ENCODE data around the gene ZNF219. TPM values are rescaled to one million over a fixed set of nuclear protein-coding genes. Genes with fewer than 3 reads are reported as not detected.
A peak's percentile ranks its signal among the peaks of the same experiment; 100 is the strongest.

ZNF219 gene
- total and polyA plus RNA-seq, 2 of the 13 experiments (the other 11 are each of a cell fraction or from before 2014, with no cell fraction given): 34.5 to 36.6 TPM

DNA sequence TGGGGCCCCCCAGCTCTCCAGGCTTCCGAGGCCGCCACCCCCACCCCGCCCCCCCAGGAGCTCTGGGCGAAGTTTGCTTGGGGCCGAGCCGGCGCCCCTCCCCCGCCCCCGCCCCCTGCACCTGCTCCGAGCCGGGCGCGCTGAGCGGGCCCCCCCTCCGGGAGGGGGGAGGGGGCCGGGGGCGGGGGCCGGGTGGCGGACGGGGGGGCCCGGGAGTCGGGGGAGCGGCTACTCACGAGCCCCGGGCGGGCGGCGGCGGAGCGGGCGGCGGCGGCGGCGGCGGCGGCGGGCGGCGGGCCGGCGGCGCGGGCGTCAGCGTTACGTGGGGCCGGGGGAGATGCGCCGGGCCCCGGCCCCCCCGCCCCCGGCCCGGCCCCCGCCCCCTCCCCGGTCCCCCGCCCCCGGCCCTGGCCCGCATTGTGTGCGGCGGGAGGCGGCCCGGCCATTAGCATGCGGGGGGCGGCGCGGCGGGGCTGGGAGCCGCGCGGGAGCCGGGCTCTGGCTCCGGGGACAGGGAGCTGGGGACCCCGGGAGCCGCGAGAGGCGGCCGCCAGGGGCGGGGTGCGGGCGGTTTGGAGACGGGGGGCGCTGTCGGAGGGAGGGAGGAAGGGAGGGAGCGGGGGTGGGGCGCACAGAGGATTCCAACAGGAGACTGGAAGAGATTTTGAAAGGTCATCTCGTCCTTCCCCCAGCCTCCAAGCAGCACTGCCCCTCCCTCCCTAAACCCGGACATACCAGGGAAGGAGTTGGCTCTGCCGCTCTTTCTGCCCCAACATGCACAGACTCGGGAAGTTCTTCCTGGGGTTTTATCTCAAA lies at the start of gene ZNF219 (continued):
- TF ChIP-seq ZMYM3 (CRISPR knock-in tag; IDR thresholded peaks at IDR 0.05): no peak
- TF ChIP-seq IRX3 (CRISPR knock-in tag; IDR thresholded peaks at IDR 0.05; ENCODE audit: borderline replicate concordance, low read depth): no peak; the same call in 1 of the 2 replicates
- peak; percentile 81 for TF ChIP-seq ZNF746 (CRISPR knock-in tag; IDR thresholded peaks at IDR 0.05)
- no peak for TF ChIP-seq PCBP2 (optimal IDR thresholded peaks at IDR 0.05; ENCODE audit: low read depth, low read length, poor library complexity, severe bottlenecking)
- no peak for TF ChIP-seq ZNF558 (CRISPR knock-in tag; IDR thresholded peaks at IDR 0.05; ENCODE audit: borderline replicate concordance)
- TF ChIP-seq, protein P1, sequence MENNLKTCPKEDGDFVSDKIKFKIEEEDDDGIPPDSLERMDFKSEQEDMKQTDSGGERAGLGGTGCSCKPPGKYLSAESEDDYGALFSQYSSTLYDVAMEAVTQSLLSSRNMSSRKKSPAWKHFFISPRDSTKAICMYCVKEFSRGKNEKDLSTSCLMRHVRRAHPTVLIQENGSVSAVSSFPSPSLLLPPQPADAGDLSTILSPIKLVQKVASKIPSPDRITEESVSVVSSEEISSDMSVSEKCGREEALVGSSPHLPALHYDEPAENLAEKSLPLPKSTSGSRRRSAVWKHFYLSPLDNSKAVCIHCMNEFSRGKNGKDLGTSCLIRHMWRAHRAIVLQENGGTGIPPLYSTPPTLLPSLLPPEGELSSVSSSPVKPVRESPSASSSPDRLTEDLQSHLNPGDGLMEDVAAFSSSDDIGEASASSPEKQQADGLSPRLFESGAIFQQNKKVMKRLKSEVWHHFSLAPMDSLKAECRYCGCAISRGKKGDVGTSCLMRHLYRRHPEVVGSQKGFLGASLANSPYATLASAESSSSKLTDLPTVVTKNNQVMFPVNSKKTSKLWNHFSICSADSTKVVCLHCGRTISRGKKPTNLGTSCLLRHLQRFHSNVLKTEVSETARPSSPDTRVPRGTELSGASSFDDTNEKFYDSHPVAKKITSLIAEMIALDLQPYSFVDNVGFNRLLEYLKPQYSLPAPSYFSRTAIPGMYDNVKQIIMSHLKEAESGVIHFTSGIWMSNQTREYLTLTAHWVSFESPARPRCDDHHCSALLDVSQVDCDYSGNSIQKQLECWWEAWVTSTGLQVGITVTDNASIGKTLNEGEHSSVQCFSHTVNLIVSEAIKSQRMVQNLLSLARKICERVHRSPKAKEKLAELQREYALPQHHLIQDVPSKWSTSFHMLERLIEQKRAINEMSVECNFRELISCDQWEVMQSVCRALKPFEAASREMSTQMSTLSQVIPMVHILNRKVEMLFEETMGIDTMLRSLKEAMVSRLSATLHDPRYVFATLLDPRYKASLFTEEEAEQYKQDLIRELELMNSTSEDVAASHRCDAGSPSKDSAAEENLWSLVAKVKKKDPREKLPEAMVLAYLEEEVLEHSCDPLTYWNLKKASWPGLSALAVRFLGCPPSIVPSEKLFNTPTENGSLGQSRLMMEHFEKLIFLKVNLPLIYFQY (CRISPR knock-in tag; IDR thresholded peaks at IDR 0.05; ENCODE audit: borderline replicate concordance): no peak
- TF ChIP-seq, protein P2, sequence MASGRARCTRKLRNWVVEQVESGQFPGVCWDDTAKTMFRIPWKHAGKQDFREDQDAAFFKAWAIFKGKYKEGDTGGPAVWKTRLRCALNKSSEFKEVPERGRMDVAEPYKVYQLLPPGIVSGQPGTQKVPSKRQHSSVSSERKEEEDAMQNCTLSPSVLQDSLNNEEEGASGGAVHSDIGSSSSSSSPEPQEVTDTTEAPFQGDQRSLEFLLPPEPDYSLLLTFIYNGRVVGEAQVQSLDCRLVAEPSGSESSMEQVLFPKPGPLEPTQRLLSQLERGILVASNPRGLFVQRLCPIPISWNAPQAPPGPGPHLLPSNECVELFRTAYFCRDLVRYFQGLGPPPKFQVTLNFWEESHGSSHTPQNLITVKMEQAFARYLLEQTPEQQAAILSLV (CRISPR knock-in tag; IDR thresholded peaks at IDR 0.05; ENCODE audit: borderline replicate concordance): no peak
- no peak for TF ChIP-seq SMAD1 (CRISPR knock-in tag; IDR thresholded peaks at IDR 0.05; ENCODE audit: borderline replicate concordance, low read depth)
- no peak for TF ChIP-seq NFIC (IDR thresholded peaks at IDR 0.05; ENCODE audit: low read length)
- TF ChIP-seq ZNF816 (CRISPR knock-in tag; IDR thresholded peaks at IDR 0.05; ENCODE audit: borderline replicate concordance): no peak
- no peak for TF ChIP-seq KDM1A (CRISPR knock-in tag; IDR thresholded peaks at IDR 0.05)
- no peak for TF ChIP-seq RXRB (CRISPR knock-in tag; IDR thresholded peaks at IDR 0.05; ENCODE audit: borderline replicate concordance)
- TF ChIP-seq NR2F6 (IDR thresholded peaks at IDR 0.05): peak; percentile 26; the same call in 1 of the 2 replicates
- peak; percentile 44; the same call in 1 of the 2 replicates for TF ChIP-seq NR2F6 (CRISPR knock-in tag; IDR thresholded peaks at IDR 0.05)
- no peak for TF ChIP-seq ZNF224 (CRISPR knock-in tag; IDR thresholded peaks at IDR 0.05)
- 0 out of 2 replicates have a peak, but pooled peaks have one; percentile 38 for TF ChIP-seq KDM5A (IDR thresholded peaks at IDR 0.05; ENCODE audit: borderline replicate concordance, low read length)
- TF ChIP-seq ZNF564 (CRISPR knock-in tag; IDR thresholded peaks at IDR 0.05): no peak; the same call in 1 of the 2 replicates
- no peak for TF ChIP-seq ZSCAN22 (CRISPR knock-in tag; IDR thresholded peaks at IDR 0.05)
- TF ChIP-seq, protein P3, sequence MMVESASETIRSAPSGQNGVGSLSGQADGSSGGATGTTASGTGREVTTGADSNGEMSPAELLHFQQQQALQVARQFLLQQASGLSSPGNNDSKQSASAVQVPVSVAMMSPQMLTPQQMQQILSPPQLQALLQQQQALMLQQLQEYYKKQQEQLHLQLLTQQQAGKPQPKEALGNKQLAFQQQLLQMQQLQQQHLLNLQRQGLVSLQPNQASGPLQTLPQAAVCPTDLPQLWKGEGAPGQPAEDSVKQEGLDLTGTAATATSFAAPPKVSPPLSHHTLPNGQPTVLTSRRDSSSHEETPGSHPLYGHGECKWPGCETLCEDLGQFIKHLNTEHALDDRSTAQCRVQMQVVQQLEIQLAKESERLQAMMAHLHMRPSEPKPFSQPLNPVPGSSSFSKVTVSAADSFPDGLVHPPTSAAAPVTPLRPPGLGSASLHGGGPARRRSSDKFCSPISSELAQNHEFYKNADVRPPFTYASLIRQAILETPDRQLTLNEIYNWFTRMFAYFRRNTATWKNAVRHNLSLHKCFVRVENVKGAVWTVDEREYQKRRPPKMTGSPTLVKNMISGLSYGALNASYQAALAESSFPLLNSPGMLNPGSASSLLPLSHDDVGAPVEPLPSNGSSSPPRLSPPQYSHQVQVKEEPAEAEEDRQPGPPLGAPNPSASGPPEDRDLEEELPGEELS (CRISPR knock-in tag; IDR thresholded peaks at IDR 0.05): no peak
- no peak for TF ChIP-seq RFX3 (CRISPR knock-in tag; IDR thresholded peaks at IDR 0.05)
- TF ChIP-seq HOXA3 (CRISPR knock-in tag; IDR thresholded peaks at IDR 0.05): peak; percentile 48; the same call in 1 of the 2 replicates
- no peak for TF ChIP-seq NAIF1 (CRISPR knock-in tag; IDR thresholded peaks at IDR 0.05; ENCODE audit: borderline replicate concordance)
- no peak for TF ChIP-seq ZNF841 (CRISPR knock-in tag; IDR thresholded peaks at IDR 0.05; ENCODE audit: borderline replicate concordance)
- 0 out of 2 replicates have a peak, but pooled peaks have one; percentile 41 for TF ChIP-seq HDAC1 (CRISPR knock-in tag; IDR thresholded peaks at IDR 0.05)
- TF ChIP-seq ZNF331 (CRISPR knock-in tag; IDR thresholded peaks at IDR 0.05): no peak

Measured in HepG2 (cell line).